Right lung (tissue), 5 donors: ENCODE measurements around the gene ABHD4. TPM values are rescaled to one million over a fixed set of nuclear protein-coding genes. Genes with fewer than 3 reads are reported as not detected.
A peak's percentile ranks its signal among the peaks of the same experiment; 100 is the strongest.
"Not testable (repeated sequence)": the region's sequence is repeated elsewhere in the genome, so short reads cannot be mapped to it uniquely, and the experiment has no call there.

Experiments
- DNase-seq, 2 donors: peaks; one replicate each; pipeline ENCODE4 v3.0.0-alpha.2; 2013
- polyA plus RNA-seq, 5 donors: library from polyadenylated mRNA; unstranded; fragments of 120-200 nt; gene quantifications; one replicate each; pipeline versions ENCODE4 v1.2.1 to v1.2.3, GENCODE V29; 2013; ENCODE audit warnings: inconsistent platforms in 1 of 5, low replicate concordance in 1 of 5; ENCODE audit not compliant: insufficient read length in 5 of 5, insufficient read depth in 1 of 5

ABHD4 gene
- polyA plus RNA-seq, 5 donors: 33.1 to 46.7 (median 37.9) TPM

DNA sequence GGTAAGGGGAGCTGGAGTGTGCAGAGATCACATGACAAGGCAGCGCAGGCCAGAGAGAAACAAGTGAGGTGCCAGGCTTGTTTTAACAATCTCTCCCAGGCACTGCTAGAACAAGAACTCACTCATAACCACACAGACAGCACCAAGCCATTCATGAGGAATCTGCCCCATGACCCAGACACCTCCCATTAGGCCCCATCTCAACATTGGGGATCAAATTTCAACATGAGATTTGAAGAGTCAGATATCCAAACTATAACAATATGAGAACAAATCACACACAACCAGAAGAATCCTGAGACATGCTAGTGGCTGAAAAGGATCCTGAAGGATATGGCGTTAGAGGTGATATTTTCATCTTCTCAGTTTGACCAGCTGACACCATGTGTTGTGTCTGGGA is 24.2 kb downstream of the ABHD4 start:
- DNase-seq: no peak

DNA sequence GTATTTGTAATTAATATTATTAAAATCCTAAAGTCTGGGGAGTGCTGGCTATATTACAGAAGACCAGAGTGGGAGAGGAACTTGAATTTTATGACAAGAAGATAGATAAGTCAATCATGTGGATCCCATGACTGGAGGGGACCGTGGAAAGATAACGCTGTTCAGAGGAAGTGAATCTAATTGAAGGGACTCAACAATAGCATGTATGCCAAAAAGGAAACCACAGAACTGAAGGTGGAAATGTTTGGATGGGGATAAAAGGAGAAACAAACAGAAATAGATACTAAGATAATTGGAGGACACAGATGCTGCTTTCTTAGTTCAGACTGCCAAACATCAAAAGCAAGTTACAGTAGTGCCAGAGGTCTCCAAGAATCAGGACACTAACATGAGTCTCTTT is 24.9 kb downstream of the ABHD4 start:
- DNase-seq: no peak

DNA sequence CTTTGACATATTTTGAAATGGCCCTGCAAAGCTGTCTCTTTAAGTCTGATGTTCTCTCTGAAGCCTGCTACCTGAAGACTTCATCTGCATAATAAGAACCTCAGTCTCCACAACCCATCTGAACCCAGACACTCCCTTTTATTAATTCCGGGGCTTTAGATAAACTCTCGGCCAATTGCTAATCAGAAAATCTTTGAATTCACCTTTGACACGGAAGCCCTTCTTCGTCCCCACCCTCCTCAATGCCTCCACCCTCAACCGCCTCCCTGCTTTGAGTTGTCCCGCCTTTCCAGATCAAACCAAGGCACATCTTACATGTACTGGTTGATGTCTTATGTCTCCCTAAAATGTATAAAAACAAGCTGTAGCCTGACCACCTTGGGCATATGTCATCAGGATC is 28.5 kb downstream of the ABHD4 start:
- DNase-seq: no peak

DNA sequence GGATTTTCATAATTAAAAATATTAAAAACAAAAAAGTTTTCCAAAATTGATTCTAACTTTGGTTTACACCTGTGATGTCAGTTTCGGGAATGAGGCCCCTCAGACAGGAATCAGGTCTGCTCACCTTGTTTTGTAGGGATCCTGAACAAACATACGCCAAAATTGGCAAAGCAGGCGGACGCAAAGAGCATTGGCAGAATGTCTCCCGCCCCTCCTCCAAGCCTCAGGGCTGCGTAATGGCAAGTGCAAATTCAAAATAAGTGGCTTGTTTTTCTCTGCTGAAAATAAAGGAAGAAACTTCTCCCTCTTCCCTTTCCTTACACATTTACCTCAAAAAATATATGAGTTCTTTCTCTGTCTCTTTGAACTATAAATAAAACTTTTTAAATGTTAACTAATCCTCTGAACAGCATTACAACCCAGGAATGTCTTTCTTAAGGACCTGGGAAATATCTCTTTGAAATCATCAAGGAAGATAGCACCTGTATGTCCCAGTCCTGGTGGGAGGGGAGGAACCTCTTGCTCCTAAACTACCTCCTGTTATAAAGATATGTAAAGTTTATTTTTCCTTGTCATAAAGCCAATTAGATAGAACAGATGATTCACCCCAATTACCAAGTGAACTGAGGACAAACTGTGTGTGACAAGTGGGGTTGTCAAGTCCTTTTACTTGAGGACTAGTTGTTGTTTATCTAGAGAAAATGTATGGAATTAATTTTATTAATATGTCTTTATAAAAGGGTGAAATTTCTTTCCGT is 29.6 kb downstream of the ABHD4 start:
- DNase-seq: no peak

DNA sequence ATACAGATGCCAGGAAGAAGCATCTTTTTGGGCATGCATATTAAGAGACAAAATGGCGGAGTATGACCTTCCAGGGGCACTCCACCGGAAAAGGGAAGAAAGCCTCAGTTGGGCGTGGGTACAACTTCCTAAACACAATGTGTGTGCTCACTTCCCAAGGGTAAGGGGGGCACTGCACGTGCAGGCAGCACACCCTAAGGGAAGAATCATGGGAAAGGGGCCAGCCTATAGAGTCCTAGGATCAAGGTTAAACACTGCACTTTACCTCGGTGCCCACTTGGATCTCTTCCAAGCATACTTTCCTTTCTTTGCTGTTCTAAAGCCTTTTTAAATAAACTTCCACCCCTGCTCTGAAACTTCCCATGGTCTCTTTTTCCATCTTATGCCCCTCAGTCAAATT is 31.3 kb downstream of the ABHD4 start:
- no peak for DNase-seq

DNA sequence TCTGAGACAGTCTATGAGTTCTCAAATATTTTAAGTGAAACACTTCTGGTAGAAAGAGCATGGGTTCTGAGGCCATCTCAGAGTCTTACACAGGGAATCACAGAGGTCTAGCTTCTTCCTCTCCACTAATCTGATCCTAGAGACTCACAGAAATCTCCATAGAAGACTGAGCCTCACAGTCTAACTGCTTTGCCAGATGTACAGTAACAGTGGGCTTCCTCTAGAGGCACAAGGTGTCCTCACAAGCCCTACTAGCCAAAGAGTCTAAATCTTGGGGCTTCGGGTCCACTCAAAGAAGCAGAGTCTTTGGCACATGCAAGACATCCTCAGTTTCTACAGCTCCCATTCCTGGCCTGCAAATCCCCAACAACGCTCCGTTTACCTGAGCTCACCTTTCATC is 32.0 kb downstream of the ABHD4 start:
- DNase-seq: no peak

DNA sequence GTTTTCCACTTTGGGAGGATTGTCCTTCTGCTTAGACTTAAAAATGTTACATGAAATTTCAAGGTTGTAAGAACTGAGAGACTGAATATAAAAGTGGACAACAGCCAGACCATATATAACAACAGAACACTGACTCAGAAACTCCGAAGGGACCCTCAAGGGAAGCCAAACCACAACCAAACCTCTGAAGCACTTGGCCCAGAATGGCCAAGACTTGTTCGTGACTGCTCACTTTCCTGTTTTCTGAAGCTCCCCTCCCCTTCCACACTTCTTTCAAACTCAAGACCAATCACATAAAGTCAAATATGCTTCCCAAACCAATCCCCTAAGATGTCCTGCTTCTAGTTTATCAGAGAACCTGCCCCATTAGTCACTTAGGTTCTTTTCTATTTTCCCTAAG is 32.4 kb downstream of the ABHD4 start:
- no peak for DNase-seq

DNA sequence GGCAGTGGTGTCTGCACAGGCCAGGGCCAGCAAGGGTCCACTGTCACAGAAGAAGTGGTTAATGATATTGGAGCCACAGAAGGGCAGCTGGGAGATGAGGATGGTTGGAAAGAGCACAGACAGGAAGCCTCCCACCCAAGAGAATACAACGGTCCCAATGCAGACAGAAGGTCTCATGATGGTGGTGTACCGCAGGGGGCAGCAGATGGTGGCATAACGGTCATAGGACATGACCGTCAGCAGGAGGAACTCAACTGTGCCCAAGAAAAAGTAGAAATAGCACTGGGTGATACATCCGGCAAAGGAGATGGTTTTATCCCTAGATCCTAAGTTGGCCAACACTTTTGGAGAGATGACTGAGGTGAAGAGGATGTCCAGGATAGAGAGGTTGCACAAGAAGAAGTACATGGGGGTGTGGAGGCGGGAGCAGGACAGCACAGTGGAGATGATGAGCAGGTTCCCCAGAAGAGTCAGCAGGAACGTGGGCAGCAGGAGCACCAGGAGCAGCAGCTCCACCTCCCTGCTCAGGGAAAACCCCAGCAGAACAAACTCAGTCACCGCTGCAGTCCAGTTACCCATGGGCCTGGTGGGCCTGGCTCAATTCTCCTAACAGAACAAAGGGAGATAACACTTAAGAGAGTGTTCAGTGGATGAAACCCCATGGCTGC is 36.3 kb downstream of the ABHD4 start:
- no peak for DNase-seq

DNA sequence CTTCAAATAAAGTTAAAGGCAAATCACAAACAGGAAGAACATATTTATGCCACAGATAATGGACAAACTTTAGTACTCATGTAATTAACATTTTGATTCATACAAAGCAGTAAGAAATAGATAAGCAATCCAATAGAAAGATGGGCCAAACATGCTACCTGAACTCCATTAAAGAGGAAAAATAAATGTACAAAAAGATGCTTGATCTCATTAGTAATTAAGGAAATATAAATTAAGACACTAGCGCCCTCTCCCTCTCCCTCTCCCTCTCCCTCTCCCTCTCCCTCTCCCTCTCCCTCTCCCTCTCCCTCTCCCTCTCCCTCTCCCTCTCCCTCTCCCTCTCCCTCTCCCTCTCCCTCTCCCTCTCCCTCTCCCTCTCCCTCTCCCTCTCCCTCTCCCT is 37.9 kb downstream of the ABHD4 start:
- not testable (repeated sequence) for DNase-seq

DNA sequence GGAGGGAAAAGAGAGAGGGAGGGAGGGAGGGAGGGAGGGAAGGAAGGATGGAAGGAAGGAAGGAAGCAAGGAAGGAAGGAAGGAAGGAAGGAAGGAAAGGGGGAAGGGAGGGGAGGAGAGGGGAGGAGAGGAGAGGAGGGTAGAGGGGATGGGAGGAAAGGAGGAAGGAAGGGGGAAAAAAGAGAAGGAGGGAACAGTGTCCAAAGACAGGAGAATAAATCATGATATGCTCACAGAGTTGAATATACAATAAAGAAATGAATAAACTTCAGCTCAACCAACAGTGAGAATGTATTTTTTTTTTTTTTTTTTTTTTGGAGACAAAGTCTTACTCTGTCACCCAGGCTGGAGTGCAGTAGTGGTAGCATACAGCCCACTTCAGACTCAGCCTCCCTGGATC is 42.1 kb downstream of the ABHD4 start:
- DNase-seq: no peak

DNA sequence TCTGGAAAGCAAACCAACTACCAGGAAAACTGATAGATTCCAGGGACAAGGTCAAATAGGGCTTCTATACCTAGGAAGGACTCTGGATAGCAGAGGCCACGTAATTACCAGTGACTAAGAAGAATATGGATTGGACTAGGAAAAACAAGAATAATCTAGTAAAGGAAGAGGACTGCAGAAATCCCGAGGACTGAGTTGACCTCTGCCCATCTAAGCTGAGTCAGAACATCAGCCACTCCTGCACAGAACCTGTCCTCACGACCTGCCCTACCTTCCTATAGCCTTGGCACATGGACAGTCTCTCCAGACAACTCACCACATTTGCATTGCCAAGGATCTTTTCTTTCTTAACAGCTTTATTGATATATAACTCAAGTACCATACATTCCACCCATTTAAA is 43.7 kb downstream of the ABHD4 start:
- no peak for DNase-seq

DNA sequence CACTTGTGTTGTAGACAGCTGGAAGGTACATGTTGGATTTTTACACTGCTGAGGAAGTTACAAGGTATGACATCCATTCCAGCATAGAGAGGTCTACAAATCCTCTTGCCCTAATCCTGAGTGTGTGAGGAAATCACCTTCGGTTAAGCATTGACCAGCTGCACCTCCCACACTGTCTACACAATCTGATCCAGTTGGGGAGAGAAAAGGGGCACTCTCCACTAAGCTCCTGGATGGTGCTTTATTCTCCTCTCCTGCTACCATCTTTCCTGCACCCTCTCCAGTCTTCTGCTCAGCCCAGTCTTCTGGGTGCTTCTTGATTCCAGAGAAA is 46.2 kb downstream of the ABHD4 start, which contains the start of gene OR6J1:
Gene OR6J1 (minus strand): TSS at position 48 of the 331 bp plus-strand sequence. CDS start 9,541 bp downstream, outside the sequence.
- DNase-seq: no peak

DNA sequence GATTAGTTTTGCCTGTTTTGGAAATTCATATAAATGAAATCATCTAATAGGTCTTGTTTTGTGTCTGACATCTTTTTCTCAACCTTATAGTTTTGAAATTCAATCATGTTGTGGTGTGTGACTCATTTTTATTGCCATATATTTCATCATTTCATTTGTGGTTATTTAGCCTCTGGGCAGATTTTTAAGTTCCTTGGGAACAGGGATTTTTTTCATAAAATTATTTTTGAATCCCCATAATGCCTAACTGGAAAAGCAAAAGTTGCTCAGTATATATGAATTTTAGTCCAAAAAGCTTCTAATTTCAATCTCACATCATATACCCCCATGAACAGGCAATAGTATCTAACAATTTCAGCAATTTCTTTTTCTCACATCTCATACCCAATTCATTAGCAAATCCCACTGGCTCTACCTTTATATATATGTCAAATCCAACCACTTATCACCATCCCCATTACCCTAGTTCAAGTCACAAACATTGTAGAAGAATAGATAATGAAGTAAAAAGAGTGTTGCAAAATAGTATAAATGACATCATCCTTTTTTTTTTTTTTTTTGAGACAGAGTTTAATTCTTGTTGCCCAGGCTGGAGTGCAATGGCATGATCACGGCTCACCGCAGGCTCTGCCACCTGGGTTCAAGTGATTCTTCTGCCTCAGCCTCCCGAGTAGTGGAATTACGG is 48.6 kb downstream of the ABHD4 start:
- DNase-seq: no peak

DNA sequence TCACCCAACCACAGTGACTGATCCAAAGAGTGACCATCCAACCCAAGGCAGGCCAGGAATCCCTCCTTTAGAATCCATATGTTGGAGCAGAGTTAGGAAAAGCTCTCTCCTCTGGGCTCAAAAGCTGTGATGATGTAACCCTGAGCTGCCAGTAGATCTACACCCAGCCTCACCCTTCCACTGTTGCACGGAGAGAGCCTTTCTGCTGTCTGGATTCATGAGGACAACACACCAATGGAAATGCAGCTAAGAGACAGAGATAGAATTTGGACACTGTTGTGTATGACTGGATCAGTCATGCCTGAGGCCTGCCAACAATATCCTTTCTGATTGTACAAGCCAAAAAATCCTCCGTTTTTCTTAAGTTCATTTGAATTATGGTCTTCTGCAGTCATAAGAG is 50.4 kb downstream of the ABHD4 start:
- DNase-seq: no peak

DNA sequence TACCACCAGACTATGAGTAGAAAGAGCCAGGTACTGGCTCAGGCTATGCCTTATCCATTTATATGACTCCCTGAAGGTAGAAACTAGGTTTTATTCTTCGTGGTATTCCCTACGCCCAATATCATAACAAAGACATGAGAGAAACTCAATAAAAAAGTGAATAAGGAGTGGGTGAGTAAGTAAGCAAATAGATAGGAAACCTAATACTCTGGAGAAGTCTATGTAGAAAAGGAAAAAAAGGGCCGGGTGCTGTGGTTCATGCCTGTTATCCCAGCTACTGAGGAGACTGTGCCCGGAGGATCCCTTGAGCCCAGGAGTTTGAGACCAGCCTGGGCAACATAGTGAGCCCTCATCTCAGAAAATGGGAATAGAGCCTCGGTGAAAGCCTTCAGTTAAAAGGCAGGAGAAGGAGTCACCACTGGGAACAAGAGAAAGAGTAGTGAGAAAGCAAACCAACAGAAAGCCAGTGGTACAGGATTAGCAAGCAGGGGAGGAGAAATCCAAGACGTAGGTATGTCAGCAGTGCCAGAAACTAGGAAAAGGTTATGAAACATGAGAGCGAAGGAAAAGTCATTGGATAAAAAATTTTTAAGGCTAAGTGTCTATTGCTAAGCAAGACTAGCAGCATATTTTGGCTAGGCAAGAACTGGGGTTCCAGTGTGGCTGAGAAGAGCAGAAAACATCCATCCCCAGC is 52.1 kb downstream of the ABHD4 start:
- DNase-seq: no peak

DNA sequence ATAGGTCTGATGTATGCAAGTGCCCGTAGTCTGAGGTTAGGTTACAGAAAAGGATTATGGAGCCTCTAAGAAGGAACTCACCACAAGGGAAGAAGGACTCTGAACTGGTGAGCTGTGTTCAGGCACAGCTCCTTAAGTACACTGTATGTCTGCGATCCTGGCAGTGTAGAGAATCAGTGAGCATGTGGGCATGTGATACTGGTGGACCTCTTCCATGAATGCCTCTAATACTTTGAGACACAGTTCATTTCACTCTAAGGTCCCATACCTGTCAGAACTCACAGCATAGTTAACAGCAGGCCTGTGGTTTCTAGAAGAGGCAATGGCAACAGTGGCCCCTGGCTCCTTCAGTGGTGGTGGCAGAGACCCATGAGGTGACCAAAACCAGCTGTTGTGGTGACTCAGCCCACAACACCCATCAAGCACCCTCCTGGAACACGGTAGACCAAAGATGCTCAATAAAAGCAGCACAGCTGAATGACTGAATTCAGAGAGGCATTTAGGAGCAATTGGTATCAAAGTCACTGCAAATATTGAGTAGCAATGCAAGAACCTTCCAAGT is 52.9 kb downstream of the ABHD4 start:
- DNase-seq: no peak

DNA sequence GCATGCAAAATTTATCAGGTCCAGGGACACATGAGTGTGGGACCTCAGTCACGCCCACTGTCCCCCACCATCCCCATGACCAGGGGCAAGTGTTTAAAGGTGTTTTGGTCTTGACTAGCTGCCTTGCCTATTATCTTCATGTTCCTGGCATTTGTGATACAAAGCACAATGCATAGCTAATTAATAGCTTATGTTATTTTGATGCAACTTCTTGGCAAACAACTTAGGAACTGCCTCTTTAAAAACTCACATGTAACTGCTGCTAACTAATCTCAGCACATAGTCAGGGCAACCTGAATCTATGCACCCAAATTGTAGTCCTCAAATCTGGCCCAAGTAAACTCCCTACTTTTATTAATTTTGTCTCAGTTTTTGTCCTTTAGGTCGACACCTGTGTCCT is 53.5 kb downstream of the ABHD4 start:
- DNase-seq: no peak

DNA sequence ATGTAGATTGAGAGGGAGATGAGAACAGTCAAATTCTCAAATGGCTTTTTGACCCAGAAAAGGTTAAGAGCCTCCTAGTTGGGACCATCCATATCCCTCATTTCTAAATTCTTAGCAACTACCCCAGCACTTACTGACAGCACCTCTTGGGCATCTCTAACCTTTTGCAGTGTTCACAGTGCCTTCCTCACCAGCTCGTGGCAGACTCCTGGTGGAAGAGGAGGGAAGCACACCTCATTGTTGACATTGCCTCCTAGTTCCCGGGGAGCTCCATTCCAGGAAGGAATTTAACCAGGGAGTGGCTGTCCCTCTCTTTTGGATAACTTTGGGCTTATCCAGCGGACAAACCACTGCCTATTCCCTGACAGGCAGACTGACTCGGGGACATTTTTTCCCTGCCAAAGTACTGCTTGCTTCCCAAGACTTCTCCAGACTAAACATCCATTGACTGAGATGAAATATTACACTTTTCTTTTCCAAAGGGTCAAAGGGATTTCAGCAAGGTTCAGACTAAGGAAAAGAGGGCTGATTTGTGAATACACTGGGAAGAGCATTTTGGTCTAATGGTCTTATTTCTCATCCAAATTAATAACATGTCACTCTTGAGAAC is 55.0 kb downstream of the ABHD4 start:
- peak in 1 of 2 donors; percentile 28 for DNase-seq

DNA sequence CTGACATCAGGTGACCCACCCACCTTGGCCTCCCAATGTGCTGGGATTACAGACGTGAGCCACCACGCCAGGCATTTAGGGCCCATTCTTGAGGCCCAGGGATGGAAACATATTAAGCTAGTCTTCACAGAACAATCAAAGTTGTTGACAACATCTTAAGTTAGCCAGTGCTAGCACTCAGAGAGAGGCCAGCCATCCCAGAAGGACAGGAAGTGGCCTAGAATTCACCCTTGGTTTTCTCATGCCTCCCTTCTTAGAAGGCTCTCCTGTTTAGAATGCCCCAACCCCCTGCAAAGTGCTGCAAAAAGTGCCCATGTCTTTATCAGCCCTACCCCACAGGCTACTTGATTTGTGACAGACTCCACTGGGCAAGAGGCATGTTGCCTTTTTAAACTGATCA is 58.1 kb downstream of the ABHD4 start:
- DNase-seq: no peak

DNA sequence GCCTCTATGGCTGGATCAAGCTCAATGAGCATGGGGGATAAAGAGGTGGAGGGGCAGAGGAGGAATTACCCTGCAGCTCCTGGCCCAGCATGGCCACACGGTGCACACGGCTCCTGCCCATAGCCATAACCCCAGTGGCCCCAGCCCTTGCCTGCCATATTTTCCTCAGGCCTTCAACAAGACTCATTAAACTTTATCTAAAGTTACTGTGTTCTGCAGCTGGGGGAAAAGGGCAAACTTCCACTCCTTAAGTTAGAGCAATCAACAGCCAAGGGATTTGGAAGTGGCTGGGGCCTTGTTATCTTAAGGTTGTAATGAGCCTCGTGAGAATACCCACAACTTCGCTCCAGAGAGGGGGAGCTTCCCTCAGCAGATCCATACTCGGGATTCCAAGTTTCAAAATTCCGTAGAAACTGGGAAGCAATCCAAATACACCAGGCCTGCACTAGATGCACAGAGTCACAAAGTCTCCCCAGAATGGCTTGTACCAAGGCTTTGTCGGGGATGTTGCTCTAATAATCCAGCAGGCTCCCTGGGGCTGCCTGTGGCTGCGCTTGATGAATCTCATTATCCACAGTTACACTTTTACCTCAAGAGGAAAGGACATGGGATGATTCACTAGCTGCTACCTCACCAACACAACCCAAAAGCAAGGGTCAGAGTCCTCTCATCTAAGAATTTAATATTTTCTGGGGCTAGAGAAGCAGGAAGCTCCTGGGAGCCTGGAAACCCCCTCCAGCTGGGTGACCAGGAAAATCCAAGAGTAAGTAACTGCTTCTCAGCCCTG is 59.0 kb downstream of the ABHD4 start:
- DNase-seq: no peak

DNA sequence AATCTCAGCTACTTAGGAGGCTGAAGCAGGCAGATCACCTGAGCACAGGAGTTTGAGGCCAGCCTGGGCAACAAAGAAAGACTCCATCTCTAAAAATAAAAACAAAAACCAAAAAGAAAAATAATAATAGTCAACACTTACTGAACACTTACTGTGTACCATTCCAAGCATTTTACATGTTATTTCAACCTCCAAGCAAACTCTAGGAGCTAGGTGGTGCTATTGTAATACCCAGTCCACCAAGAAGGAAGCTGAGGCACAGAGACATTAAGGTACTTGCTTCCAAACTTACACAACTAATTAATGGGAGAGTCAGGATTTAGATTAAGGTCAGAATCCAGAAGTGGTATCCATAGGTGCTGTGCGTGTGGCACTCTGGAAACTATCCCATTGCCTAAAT is 59.8 kb downstream of the ABHD4 start:
- no peak for DNase-seq
